ENCODE results near the gene MKNK1.
"Not testable (repeated sequence)": the region's sequence is repeated elsewhere in the genome, so short reads cannot be mapped to it uniquely, and the experiment has no call there.

The MKNK1 gene

GRCh38 chr1:46603858-46604549, at the start of gene MKNK1:
TSS of gene MKNK1 (minus strand) at chr1:46604268. CDS start at chr1:46583327, 20,941 bp downstream.
- DNase-seq, result peak; percentile 93

- DNase-seq, result no peak
These were observed 49.4 kb upstream of the MKNK1 start for GRCh38 chr1:46653405-46653958.

GRCh38 chr1:46652321-46653100, 48.4 kb upstream of the MKNK1 start:
- no peak for DNase-seq

GRCh38 chr1:46651152-46651551, 47.1 kb upstream of the MKNK1 start:
- DNase-seq, result not testable (repeated sequence)

GRCh38 chr1:46650491-46650890, 46.4 kb upstream of the MKNK1 start:
- DNase-seq, result no peak

- no peak for DNase-seq
These were observed 45.7 kb upstream of the MKNK1 start for GRCh38 chr1:46649764-46650163.

- DNase-seq, result no peak
These were observed 43.5 kb upstream of the MKNK1 start for GRCh38 chr1:46647611-46648010.

- DNase-seq, result no peak
These were observed 42.8 kb upstream of the MKNK1 start for GRCh38 chr1:46646844-46647243.

- no peak for DNase-seq
These were observed 42.3 kb upstream of the MKNK1 start for GRCh38 chr1:46646331-46646730.

GRCh38 chr1:46645815-46646214, 41.7 kb upstream of the MKNK1 start:
- DNase-seq, result no peak

- peak; percentile 99 for DNase-seq
These were observed 39.3 kb upstream of the MKNK1 start for GRCh38 chr1:46643368-46643775.

- peak; percentile 79 for DNase-seq
These were observed 38.1 kb upstream of the MKNK1 start for GRCh38 chr1:46642115-46642680.

GRCh38 chr1:46639547-46639946, 35.5 kb upstream of the MKNK1 start:
- no peak for DNase-seq

GRCh38 chr1:46638921-46639320, 34.9 kb upstream of the MKNK1 start:
- no peak for DNase-seq

GRCh38 chr1:46637444-46638083, 33.5 kb upstream of the MKNK1 start:
- no peak for DNase-seq

- DNase-seq, result no peak
These were observed 31.1 kb upstream of the MKNK1 start for GRCh38 chr1:46635205-46635604.

GRCh38 chr1:46630719-46631118, 26.7 kb upstream of the MKNK1 start:
- DNase-seq, result no peak

- no peak for DNase-seq
These were observed 19.9 kb upstream of the MKNK1 start for GRCh38 chr1:46623743-46624644.

- DNase-seq, result peak; percentile 61
These were observed 18.3 kb upstream of the MKNK1 start for GRCh38 chr1:46622344-46622743.

GRCh38 chr1:46621930-46622329, 17.9 kb upstream of the MKNK1 start:
- DNase-seq, result no peak

- DNase-seq, result no peak
These were observed 15.7 kb upstream of the MKNK1 start for GRCh38 chr1:46619656-46620258.

All from NCI-H1694 treated with DMSO at 0.1 percent for 48 hours (cell line).